ENCODE data around the gene ATAT1. TPM values are rescaled to one million over a fixed set of nuclear protein-coding genes. Genes with fewer than 3 reads are reported as not detected.

ATAT1 gene
- total RNA-seq: 2.0 and 7.9 TPM in 2 replicates

DNA sequence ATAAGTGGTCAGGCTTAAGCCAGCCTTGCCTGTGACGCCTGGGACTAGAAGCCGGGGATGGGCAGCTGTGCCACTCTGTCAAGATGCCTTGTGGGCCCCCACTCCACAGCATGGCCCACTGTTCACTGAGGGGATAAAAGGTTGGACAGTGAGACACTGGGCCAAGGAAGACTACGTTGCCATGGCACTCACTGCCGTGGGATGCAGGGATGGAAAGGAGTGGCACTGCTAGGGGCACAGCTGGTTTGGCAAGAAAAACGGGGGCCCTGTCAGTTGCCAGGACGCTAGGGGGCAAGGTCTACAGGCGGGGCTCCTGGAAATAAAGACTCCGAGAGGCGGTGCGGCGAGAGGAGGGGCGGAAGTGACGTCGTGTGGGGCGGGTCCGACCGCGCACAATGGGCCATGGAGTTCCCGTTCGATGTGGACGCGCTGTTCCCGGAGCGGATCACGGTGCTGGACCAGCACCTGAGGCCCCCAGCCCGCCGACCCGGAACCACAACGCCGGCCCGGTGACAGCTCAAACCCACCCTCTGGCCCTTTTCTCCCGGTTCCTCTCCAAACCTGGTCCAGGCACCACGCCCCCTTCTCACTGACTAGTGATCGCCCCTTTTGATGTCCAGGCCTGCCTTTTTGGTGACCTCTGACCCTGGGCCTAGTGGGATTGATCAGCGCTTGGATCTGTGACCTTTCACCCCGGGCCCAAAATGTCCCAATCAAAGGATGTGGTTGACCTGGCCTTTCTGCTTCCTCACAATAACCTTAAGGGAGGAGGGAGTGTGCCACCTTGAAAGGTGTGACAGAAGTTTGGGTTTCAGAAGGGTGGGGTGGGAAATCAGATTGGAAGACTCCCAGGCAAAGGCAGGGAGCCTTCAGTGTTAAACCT, at the start of gene ATAT1:
Gene ATAT1, plus strand, starts transcription at position 391 of the 883 bp plus-strand sequence.

DNA sequence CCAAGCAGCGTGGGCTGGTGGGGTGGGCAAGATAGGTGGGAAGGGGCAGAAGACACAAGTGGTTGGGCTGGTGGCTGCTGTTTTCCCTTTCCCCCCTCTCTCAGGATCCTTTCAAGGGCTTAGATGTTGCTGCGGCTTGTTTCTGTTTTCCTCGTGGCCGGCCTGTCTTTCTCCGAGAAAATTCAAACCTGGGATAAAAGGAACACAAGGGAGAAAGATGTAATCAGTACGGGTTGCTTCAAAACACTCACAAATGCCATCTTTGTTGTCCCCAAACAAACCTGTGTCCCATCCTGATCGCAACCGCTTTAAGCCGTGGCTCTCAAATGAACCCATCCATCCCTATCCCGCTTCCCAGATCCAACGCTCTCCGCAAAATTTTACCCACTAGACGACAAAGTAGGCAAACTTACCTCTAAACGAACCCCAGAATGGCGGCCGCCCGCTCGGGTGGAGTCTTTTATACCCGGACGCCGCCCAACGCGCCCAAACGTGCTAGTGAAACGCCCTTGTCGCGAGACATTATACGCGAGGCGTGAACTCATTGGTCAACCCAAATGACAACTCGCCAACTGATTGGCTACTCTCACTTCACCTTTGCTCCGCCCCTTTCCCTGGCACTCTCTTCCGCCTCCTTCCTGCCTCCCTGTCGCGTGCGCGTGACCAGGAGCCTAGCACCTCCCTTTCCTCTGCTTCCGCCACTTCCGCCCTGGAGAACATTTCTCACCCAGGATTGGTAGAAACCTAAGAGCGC, 9.7 kb upstream of the ATAT1 start, which contains the start of gene PPP1R10:
Gene PPP1R10, minus strand, starts transcription at position 433 of the 754 bp plus-strand sequence. CDS start 7,299 bp downstream, outside the sequence.

DNA sequence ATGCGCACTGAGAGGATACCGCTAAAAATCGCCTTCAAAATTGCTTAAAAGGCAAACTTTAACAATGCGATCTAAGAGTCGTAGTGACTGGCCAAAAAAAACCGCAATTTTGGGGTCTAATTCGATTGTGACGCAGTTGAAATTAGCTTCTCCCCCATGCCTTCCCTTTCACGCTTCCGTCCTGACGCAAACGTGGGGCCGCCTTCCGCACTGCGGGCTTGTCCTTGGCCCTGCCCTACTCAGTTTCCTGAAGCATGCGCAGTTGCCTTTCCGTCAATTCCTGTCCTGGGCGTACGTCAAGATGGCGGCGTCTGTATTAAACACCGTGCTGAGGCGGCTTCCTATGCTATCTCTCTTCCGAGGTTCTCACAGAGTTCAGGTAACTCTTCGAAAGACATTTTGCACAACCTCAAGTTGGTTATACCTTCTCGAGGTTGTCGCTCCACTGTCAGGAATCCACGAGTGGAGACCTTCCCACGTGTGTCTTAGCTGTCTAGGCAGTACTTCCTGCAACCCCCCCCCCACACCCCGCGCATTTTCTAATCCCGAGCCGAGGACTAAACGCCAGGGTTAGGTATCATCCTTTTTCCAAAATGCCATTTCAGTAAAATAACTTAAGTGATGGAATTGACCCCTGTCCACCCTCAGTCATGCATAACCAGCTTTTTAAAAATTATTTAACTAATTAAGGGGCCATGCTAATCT, 9.0 kb upstream of the ATAT1 start, which contains the start of gene MRPS18B:
Gene MRPS18B, plus strand, starts transcription at position 276 of the 705 bp plus-strand sequence. Its CDS starts 26 bp downstream, at position 302.

DNA sequence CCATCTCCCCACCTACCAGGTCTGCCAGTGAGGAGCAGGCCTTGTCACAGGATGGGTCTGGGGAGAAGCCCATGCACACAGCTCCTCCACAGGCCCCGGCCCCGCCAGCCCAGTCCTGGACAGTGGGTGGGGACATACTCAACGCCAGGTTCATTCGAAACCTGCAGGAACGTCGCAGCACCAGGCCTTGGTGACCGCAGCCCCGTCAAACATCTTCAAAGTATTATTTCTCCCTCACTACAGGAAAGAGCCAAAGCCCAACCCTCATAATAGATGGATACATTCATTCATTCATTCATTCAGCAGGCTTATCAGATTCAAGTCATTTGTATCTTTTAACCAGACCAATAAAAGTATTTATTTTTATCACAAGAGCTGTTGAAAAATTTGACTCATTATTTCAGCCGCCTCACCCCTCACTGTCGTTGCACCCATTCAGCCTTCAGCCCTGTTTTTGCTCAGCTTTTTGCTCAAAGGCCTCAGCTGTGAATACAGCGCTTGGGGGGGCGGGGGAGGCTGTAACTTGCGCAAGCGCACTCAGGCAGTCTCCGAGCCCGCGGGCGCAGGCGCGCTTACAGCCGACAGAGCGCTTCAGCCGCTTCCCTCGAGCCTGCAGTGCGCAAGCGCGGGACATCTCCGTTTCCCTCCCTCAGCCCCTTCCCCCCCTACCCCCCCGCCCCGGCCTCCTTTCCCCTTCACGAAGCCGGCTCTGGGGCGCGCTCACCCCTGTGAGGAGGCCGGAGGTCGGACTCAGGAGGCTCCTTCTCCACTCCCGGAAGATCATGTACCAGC, 20.0 kb downstream of the ATAT1 start, which contains the start of gene C6orf136:
Gene C6orf136, plus strand, starts transcription at position 684 of the 792 bp plus-strand sequence. Its CDS starts 99 bp downstream, at position 783.

DNA sequence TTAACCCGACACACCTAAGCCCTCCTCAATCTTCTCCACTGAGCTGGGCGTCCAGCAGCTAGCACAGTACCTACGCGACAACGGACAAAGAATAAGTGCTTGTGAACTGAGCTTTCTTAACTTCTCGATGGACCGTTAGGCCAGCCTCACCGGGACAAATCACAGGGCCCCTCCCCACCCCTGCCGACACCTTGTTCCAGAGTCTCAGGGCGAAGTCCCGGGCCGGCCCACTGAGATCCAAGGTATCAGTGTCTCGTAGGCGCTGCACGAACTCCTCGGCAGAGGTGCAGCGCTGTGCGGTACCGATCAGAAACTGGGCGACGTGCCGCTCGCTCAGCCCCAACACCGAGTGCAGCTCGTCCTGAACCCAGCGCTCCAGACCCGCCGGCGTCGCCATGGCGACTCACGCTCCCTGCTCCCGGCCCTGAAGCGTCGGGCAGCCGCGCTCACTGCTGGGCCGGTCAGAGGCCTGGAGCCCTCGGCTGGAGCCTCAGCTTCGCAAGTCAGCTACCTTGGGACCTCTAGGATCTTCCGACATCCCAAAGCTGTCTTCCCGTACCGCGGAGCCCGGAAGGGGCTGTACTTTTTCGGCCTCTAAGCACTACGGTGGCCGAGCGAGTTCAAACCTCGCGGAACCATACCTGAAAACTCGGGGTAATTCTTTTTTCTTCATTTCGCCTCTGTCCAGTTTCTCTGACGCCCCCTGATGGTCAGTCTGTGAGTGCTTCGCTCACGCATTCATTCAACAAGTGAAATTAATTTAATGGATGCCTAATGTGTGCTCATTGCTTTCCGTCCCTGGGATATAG, 46.0 kb downstream of the ATAT1 start, which contains the start of gene DHX16:
Gene DHX16, minus strand, starts transcription at position 562 of the 809 bp plus-strand sequence. Its CDS starts 165 bp downstream, at position 397.

DNA sequence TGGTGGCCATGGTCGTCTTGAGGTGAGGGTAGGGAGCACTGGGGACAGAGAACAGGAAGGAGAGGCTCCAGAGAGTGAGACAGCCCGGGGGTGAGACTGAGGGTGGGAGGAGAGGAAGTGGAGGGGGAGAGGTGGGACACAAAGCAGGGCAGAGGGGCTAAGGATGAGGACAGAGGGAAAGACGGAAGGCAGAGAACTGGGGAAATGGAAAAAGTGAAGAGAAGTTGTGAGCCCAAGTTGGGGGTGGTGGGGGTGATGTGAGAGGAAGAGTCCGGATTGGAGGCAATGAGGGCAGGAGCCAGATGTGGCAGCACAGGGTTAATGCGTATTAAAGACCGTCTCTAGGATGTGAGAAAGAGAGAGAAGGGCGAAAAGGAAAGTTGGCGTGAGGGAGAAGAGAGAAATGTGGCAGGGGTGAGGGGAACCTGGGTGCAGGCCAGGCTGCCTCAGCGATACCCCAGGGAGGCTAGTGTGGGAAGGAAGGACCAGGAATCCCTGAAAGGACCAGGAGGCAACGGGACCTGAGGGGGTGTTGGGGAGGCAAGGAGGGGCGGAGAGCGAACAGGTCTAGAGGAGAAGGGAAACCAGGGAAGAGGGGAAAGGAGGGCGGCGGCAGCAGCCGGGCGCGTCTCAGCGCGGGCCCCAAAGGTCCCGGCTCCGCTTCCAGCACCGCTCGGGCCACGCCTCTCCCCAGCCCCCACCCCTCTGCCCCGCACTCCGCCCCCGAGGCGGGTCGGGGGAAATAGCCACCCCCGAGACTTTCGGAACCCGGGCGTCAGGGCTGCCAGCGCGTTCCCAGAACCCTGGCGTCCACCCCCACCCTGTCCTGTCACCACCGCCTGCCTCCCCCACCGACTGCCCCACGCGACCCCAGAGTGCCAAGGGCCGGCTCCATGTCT, 59.6 kb downstream of the ATAT1 start, which contains the start of gene PPP1R18:
Gene PPP1R18, minus strand, starts transcription at position 637 of the 899 bp plus-strand sequence. Its CDS starts 627 bp downstream, at position 10.

DNA sequence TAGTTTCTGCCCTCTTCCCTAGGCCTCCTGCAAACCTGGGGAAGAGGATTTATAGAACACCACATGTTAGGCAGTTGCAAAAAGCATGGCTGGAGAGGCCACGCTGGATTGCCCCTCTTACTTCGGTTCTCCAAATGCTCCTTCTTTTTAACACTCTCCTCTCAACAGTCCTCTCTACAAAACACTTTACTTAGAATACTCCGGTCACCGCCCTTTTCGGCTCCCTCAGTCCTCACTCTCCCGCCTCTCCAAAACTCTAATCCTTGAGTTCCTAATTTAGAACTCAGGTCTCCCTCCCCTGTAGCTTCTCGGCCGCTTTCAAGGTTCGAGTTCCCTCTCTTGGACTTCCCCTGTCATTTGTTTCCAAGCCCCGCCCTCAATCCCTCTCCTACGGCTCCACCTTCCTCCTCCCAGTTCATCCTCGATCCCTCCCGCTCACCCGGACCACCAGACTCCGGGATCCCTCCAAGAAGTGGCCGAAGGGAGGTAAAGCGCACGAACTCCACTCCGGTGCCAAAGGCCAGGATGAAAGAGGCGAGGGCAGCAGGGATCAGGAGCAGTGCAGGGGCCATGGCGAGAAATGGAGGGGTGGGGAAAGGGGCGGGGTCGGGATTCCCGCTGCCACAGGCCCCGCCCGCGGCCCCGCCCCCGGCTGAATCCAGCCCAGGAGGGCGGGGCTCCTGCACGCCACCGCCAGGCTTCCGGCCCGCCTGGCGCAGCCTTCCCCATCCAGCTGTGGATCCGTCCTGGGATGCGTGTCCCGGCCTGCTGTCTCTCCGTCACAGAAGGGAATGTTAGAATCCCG, 63.9 kb downstream of the ATAT1 start, which contains the start of gene NRM:
Gene NRM, minus strand, starts transcription at position 582 of the 805 bp plus-strand sequence. Its CDS starts 10 bp downstream, at position 572.

Other genes starting within 250 kb of the ATAT1 start
- gene HLA-E, start 137.4 kb upstream of the ATAT1 start, total RNA-seq: 190 and 191 TPM in 2 replicates
- gene GNL1, start 70.4 kb upstream of the ATAT1 start, total RNA-seq: 31.5 and 31.9 TPM in 2 replicates
- 7.8 and 8.3 TPM in 2 replicates for gene PRR3, start 69.6 kb upstream of the ATAT1 start, total RNA-seq
- 33.5 and 38.4 TPM in 2 replicates for gene ABCF1, start 55.4 kb upstream of the ATAT1 start, total RNA-seq
- 19.8 and 25.2 TPM in 2 replicates for gene PPP1R10, start 9.6 kb upstream of the ATAT1 start, total RNA-seq
- gene MRPS18B, start 9.0 kb upstream of the ATAT1 start, total RNA-seq: 43.6 and 48.1 TPM in 2 replicates
- 4.9 and 5.7 TPM in 2 replicates for gene C6orf136, start 20.3 kb downstream of the ATAT1 start, total RNA-seq
- gene DHX16, start 46.1 kb downstream of the ATAT1 start, total RNA-seq: 21.2 and 21.7 TPM in 2 replicates
- gene PPP1R18, start 59.8 kb downstream of the ATAT1 start, total RNA-seq: 51.4 and 61.3 TPM in 2 replicates
- 5.0 and 11.1 TPM in 2 replicates for gene NRM, start 64.1 kb downstream of the ATAT1 start, total RNA-seq
- 5.3 and 5.8 TPM in 2 replicates for gene MDC1, start 90.4 kb downstream of the ATAT1 start, total RNA-seq
- gene TUBB, start 93.5 kb downstream of the ATAT1 start, total RNA-seq: 494 and 629 TPM in 2 replicates
- gene FLOT1, start 115.8 kb downstream of the ATAT1 start, total RNA-seq: 117 and 118 TPM in 2 replicates
- 52.7 and 165 TPM in 2 replicates for gene IER3, start 117.7 kb downstream of the ATAT1 start, total RNA-seq